OCI-LY7 (cell line): ENCODE data around the gene SPATA2.

Experiments
- CTCF ChIP-seq: fragments of 200-600 bp; sonication (generic); conservative IDR thresholded peaks from 2 replicates; pipeline ENCODE4 v1.5.1; 2014; ENCODE audit warnings: mild to moderate bottlenecking, antibody characterized with exemption, low read length, moderate library complexity, mixed read lengths
- EZH2phosphoT487 ChIP-seq: fragments of 200-600 bp; sonication (generic); IDR thresholded peaks from 2 replicates; pipeline ENCODE4 v1.6.1; 2018; ENCODE audit warnings: low read depth, borderline replicate concordance, mild to moderate bottlenecking, mixed run types, antibody characterized with exemption, low read length, moderate library complexity, mixed read lengths

GRCh38 chr20:49908258-49908565, 7.1 kb downstream of the SPATA2 start:
- TF ChIP-seq CTCF, result no peak
- TF ChIP-seq EZH2phosphoT487, result no peak
